SKM-1 (cell line): ENCODE measurements around the gene POU6F1.

Experiments used
- DNase-seq: peaks from one replicate; lab custom pipeline; 2025; ENCODE audit not compliant: unreplicated experiment; lab: John Stamatoyannopoulos, UW

POU6F1 gene

GRCh38 chr12:51171884-51172514, 45.9 kb downstream of the POU6F1 start:
- no peak for DNase-seq

DNA sequence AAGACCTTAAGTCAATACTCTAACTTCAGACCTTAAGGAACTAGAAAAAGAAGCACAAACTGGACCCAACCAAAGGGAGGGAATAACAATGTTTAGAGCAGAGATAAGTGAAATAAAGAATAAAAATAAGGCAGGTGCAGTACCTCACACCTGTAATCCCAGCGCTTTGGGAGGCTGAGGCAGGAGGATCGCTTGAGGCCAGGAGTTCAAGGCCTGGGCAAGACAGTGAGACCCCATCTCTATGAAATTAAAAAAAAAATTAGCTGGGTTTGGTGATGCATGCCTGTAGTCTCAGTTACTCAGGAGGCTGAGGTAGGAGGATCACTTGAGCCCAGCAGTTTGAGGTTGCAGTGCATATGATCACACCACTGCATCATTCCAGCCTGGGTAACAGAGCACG, 54.1 kb downstream of the POU6F1 start:
- DNase-seq: no peak

DNA sequence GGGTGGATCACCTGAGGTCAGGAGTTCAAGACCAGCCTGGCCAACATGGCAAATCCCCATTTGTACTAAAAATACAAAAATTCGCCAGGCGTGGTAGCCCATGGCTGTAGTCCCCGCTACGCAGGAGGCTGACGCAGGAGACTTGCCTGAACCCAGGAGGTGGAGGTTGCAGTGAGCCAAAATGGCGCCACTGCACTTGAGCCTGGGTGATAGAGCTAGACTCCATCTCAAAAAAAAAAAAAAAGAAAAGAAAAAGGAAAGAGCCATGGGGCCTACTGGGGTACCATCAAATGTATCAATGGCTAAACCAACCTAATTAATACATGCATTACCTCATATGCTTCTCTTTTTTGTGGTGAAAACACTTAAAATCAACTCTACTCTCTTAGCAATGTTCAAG, 55.6 kb downstream of the POU6F1 start:
- no peak for DNase-seq

DNA sequence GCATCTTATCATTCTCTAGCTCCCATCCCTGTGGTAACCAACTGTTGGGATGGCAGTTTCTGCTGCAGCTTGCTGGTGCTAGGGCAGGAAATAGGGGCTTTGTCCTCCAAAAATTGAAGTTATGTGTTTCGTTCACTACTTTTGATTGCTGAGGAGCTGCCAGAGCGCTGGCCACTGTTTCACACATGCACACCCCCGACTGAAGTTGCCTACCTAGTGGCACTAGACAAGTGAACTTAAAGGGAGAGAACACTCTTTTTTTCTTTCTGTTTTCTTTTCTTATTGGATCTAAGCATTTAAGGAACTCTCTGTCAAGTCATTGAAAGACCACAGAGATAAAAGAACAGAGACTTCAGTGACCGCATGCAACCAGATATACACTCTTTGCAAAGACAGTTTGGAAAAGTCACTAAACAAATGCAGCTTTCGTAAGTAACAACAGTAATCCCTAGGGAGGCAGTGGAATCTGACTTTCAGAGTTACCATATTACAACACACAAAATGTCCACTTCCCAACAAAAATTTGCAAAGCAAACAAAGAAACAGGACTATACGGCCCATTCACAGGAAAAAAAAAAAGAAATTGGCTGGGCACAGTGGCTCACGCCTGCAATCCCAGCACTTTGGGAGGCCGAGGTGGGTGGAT, 56.9 kb downstream of the POU6F1 start:
- DNase-seq: no peak

DNA sequence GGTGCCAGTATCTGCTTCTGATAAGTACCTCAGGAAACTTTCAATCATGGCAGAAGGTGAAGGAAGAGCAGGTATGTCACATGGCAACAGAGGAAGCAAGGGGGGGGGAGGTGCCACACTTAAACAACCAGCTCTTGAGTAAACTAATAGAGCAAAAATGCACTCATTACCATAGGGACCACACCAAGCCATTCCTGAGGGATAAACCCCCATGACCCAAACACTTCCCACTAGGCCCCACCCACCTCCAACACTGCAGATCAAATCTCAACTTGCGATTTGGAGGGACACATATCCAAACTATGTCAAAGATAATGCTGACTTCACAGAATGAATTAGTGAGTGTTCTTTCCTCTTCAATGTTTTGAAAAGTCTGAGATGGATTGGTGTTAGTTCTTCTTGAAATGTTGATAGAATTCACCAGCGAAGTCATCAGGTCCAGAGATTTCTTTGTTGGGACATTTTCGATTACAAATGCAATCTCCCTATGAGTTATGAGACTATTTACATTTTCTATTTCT, 61.6 kb downstream of the POU6F1 start:
- no peak for DNase-seq

DNA sequence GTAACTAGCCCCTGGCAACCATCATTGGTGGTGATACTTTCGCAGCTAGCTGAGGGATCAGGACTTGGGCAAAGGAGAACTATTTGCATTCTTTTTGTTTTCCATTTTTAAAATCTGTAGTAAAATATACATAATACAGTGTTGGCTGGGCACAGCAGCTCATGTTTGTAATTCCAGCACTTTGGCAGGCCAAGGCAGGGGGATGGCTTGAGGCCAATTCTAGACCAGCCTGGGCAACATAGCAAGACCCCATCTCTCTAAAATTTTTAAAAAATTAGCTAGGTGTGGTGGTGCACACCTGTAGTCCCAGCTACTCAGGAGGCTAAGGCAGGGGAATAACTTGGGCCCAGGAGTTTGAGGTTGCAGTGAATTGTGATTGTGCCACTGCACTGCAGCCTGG, 64.9 kb downstream of the POU6F1 start:
- no peak for DNase-seq

DNA sequence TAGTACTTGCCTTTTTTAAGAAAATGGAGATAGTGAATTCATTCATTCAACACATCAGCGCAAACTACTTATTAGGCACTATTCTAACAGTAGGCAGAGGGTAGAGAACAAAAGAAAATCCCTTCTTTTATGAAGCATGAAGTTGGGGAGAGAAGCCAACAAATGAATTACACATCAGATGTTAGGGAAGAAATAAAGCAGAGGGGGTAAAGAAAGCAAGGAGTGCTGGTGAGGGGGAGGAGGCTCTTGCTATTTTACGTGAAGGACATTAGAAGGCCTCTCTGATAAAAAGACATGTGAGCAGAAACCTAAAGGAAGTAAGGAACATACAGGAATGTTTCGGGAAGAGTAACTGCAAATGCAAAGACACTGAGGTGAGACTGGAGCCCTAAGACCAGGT, 67.1 kb downstream of the POU6F1 start:
- DNase-seq: no peak

- no peak for DNase-seq
These were observed 70.6 kb downstream of the POU6F1 start for GRCh38 chr12:51147309-51147708.

DNA sequence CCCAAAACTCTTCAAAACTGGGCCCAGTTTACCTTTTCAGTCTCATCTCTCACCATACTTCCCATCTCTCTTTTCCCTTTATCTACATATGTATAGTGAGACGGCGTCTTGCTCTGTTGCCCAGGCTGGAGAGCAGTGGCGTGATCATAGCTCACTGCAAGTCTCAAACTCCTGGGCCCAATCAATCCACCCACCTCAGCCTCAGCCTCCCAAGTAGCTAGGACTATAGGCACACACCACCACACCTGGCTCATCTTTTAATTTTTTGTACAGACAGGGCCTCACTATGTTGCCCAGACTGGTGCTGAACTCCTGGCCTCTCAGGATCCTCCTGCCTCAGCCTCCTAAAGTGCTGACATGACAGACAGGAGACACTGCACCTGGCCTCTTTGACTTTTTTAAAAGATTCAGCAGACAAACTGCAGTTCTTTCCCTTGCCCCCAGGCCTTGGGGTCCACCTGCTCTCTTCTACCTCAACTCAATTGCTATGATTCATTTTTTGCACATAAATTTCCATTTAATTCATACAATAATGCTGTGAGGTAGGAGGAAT, 78.5 kb downstream of the POU6F1 start:
- DNase-seq: no peak
